Astrocyte (in vitro differentiated cells and primary cell): ENCODE data around the gene GCM1.

ENCODE experiments used
- EZH2 ChIP-seq: IDR thresholded peaks from 2 replicates; pipeline ENCODE4 v1.6.1; 2012; ENCODE audit warnings: mild to moderate bottlenecking, low read length, inconsistent platforms; ENCODE audit not compliant: insufficient read depth
- TF ChIP-seq, protein P1 (sequence below): IDR thresholded peaks from 2 replicates; pipeline ENCODE4 v1.5.1; 2011; ENCODE audit warnings: low read depth, mild to moderate bottlenecking, inconsistent platforms, low read length, moderate library complexity; ENCODE audit not compliant: insufficient read depth

- TF ChIP-seq, protein P1, sequence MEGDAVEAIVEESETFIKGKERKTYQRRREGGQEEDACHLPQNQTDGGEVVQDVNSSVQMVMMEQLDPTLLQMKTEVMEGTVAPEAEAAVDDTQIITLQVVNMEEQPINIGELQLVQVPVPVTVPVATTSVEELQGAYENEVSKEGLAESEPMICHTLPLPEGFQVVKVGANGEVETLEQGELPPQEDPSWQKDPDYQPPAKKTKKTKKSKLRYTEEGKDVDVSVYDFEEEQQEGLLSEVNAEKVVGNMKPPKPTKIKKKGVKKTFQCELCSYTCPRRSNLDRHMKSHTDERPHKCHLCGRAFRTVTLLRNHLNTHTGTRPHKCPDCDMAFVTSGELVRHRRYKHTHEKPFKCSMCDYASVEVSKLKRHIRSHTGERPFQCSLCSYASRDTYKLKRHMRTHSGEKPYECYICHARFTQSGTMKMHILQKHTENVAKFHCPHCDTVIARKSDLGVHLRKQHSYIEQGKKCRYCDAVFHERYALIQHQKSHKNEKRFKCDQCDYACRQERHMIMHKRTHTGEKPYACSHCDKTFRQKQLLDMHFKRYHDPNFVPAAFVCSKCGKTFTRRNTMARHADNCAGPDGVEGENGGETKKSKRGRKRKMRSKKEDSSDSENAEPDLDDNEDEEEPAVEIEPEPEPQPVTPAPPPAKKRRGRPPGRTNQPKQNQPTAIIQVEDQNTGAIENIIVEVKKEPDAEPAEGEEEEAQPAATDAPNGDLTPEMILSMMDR: no peak
- TF ChIP-seq EZH2: no peak
Measured at GRCh38 chr6:53139841-53140413, 8.7 kb downstream of the GCM1 start.
